GM18519 (cell line): Measurements from ENCODE around the gene NFATC2.
"Not testable (repeated sequence)": the region's sequence is repeated elsewhere in the genome, so short reads cannot be mapped to it uniquely, and the experiment has no call there.

Source experiments
- ATAC-seq: cut with Tn5 transposase; IDR thresholded peaks from one replicate; pipeline ENCODE4 v1.9.1; 2021; ENCODE audit warnings: mild to moderate bottlenecking, moderate library complexity; ENCODE audit not compliant: unreplicated experiment, low FRiP score

NFATC2 gene

GRCh38 chr20:51569815-51570738 lies 27.6 kb upstream of the NFATC2 start:
- ATAC-seq: no peak

GRCh38 chr20:51568533-51568932 lies 26.0 kb upstream of the NFATC2 start:
- ATAC-seq: not testable (repeated sequence)

- no peak for ATAC-seq
Observed at GRCh38 chr20:51567622-51568021, 25.1 kb upstream of the NFATC2 start.

- ATAC-seq: no peak
Observed at GRCh38 chr20:51566594-51566993, 24.1 kb upstream of the NFATC2 start.

GRCh38 chr20:51565298-51566144 lies 23.0 kb upstream of the NFATC2 start:
- no peak for ATAC-seq

GRCh38 chr20:51563486-51564332 lies 21.2 kb upstream of the NFATC2 start:
- ATAC-seq: no peak

- no peak for ATAC-seq
Observed at GRCh38 chr20:51563174-51563485, 20.6 kb upstream of the NFATC2 start.

- no peak for ATAC-seq
Observed at GRCh38 chr20:51562332-51563173, 20.0 kb upstream of the NFATC2 start.

- ATAC-seq: no peak
Observed at GRCh38 chr20:51562027-51562331, 19.5 kb upstream of the NFATC2 start.

- no peak for ATAC-seq
Observed at GRCh38 chr20:51560550-51561307, 18.2 kb upstream of the NFATC2 start.

- no peak for ATAC-seq
Observed at GRCh38 chr20:51560042-51560441, 17.5 kb upstream of the NFATC2 start.

- ATAC-seq: peak; percentile 69
Observed at GRCh38 chr20:51554538-51555165, 12.1 kb upstream of the NFATC2 start.

GRCh38 chr20:51553897-51554486 lies 11.5 kb upstream of the NFATC2 start:
- ATAC-seq: no peak

GRCh38 chr20:51551186-51551585 lies 8.7 kb upstream of the NFATC2 start:
- no peak for ATAC-seq

- no peak for ATAC-seq
Observed at GRCh38 chr20:51549474-51549873, 7.0 kb upstream of the NFATC2 start.

GRCh38 chr20:51547951-51548350 lies 5.4 kb upstream of the NFATC2 start:
- ATAC-seq: no peak

- ATAC-seq: no peak
Observed at GRCh38 chr20:51545515-51545914, 3.0 kb upstream of the NFATC2 start.

GRCh38 chr20:51543422-51543788 lies 886 bp upstream of the NFATC2 start:
- ATAC-seq: no peak
